Bronchial epithelial cell (primary cell): Measurements from ENCODE around the gene MCF2L2. TPM values are rescaled to one million over a fixed set of nuclear protein-coding genes. Genes with fewer than 3 reads are reported as not detected.
"Not testable (repeated sequence)": the region's sequence is repeated elsewhere in the genome, so short reads cannot be mapped to it uniquely, and the experiment has no call there.

Experiments
- DNase-seq: peaks from one replicate; pipeline ENCODE4 v3.0.0-alpha.2; 2010; ENCODE audit warnings: low read depth
- FAIRE-seq: peaks from 2 replicates; lab custom pipeline; 2011; peaks lifted over from hg19 to GRCh38; lab: Jason Lieb, UNC
- H3K27me3 ChIP-seq: 2 replicates; pipeline ENCODE4 v1.5.1; 2011; ENCODE audit warnings: low read length; ENCODE audit not compliant: control insufficient read depth, insufficient read depth
- H3K36me3 ChIP-seq: 2 replicates; pipeline ENCODE4 v1.5.1; 2011; ENCODE audit warnings: low read length; ENCODE audit not compliant: control insufficient read depth, insufficient read depth
- H3K4me3 ChIP-seq: 2 replicates; pipeline ENCODE4 v1.5.1; 2011; ENCODE audit warnings: mild to moderate bottlenecking, low read depth, low read length, control low read depth
- total RNA-seq: library from RNA; depleted of rRNA; stranded (reverse); fragments of >200 nt; gene quantifications from 2 replicates; pipeline ENCODE4 v1.2.1, GENCODE V29; 2014
- TF ChIP-seq, protein P1 (sequence below): IDR thresholded peaks from 2 replicates; pipeline ENCODE4 v1.5.1; 2011; ENCODE audit warnings: mild to moderate bottlenecking, moderate library complexity, low read length, control low read depth, inconsistent platforms; ENCODE audit not compliant: insufficient read depth, severe bottlenecking

The MCF2L2 gene
- total RNA-seq, 1 donor from 2014 or later = 0.26 TPM

DNA sequence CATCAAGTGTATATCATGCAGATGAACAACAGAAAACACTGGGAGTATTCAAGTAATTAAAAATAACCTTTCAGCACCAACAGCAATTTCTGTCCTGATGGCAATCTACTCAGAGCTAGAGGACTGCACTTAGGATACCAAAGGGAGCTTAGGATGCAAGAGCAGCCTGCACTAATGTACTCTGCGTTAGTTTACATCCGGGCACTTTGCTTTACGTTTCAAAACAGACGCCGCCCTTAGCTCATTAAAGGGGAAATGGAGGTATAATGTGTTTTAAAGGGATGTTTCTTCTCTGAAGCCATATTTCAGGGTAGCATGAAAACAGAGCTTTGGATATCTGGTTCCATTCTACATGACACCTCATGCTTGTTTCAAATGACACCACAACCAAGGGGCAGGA, 189.4 kb downstream of the MCF2L2 start:
- no peaks in the 10 kb centered on the region for H3K36me3 ChIP-seq
- no peak for FAIRE-seq
- TF ChIP-seq, protein P1, sequence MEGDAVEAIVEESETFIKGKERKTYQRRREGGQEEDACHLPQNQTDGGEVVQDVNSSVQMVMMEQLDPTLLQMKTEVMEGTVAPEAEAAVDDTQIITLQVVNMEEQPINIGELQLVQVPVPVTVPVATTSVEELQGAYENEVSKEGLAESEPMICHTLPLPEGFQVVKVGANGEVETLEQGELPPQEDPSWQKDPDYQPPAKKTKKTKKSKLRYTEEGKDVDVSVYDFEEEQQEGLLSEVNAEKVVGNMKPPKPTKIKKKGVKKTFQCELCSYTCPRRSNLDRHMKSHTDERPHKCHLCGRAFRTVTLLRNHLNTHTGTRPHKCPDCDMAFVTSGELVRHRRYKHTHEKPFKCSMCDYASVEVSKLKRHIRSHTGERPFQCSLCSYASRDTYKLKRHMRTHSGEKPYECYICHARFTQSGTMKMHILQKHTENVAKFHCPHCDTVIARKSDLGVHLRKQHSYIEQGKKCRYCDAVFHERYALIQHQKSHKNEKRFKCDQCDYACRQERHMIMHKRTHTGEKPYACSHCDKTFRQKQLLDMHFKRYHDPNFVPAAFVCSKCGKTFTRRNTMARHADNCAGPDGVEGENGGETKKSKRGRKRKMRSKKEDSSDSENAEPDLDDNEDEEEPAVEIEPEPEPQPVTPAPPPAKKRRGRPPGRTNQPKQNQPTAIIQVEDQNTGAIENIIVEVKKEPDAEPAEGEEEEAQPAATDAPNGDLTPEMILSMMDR = no peak
- no peak overlapping the region for H3K4me3 ChIP-seq
- no peak for DNase-seq
- no peaks in the 10 kb centered on the region for H3K27me3 ChIP-seq

DNA sequence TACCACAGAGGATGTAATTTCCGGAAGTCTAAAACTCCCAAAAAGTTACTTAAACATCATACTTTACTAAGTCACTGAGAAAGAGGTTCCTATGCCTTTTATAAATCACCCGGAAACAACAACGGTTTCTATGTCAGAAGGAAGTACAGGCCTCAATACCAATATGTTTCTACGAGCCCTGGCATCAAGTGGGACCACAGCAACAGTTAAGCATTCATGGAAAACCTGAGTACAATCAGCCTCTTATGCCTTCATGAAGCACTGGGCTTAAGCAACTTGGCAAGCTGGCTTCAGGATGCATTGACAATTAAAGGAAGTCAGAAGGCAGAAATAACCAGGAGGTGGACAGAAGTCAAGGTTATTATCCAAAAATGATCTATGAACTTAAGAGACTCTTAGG, 194.5 kb downstream of the MCF2L2 start:
- FAIRE-seq (no peak), DNase-seq (no peak)
- H3K36me3 ChIP-seq = no peaks in the 10 kb centered on the region
- no peaks in the 10 kb centered on the region for H3K27me3 ChIP-seq
- TF ChIP-seq, protein P1 = no peak
- H3K4me3 ChIP-seq = no peak overlapping the region

DNA sequence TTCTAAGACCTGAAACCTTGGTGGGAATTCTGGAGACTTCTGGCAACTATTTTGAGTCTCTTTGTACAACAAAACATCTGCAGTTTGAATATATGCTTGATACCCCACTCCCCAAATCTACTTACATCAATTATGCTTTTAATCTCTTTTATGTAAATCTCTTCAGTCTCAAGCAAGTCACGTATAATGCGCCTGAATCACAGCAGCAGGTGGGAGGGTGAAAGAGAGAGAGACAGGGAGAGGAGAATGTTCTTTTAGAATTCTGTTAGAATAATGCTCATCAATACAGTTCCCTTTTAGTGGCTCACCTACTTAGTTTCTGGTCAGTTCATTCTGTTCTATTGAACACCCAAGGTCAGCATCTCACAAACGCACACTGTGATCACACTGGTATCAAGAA, 197.6 kb downstream of the MCF2L2 start:
- Histone ChIP-seq H3K27me3 (no peaks in the 10 kb centered on the region), H3K36me3 (no peaks in the 10 kb centered on the region), H3K4me3 (no peak overlapping the region)
- TF ChIP-seq, protein P1 = no peak
- FAIRE-seq (no peak), DNase-seq (no peak)

DNA sequence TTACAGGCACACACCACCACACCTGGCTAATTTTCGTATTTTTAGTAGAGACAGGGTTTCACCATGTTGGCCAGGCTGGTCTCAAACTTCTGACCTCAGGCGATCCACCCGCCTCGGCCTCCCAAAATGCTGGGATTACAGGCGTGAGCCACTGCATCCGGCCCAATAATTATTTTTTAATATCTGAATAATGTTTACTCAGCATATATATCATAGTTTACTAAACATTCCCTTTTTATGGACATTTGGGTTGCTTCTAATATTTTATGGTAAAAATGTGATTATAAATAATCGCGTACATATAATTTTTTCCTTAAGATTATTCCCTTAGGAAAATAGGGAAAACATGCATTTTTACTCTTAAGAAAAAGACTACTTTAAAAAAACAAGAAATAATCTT, 198.2 kb downstream of the MCF2L2 start:
- H3K36me3 ChIP-seq, DNase-seq, FAIRE-seq, H3K4me3 ChIP-seq, H3K27me3 ChIP-seq: not testable (repeated sequence)

DNA sequence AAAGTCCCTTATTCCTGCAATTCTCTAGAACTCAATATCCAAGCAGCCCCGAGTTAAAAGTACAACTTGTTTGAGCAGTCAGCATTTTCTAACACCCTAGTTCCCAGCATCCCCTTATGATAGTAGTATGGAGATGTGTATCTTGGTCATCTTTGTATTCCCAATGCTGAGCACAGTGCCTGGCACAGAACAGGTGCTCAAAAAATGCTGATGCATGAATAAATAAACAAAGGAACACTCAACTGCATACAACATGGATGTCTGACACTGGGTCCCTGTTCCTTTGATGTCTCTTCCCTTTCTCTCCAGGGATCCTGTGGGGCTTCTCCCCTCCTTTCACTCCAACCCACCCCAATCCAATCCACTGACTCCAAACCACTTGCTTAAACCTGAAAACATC, 199.2 kb downstream of the MCF2L2 start:
- TF ChIP-seq, protein P1 = no peak
- FAIRE-seq = no peak

DNA sequence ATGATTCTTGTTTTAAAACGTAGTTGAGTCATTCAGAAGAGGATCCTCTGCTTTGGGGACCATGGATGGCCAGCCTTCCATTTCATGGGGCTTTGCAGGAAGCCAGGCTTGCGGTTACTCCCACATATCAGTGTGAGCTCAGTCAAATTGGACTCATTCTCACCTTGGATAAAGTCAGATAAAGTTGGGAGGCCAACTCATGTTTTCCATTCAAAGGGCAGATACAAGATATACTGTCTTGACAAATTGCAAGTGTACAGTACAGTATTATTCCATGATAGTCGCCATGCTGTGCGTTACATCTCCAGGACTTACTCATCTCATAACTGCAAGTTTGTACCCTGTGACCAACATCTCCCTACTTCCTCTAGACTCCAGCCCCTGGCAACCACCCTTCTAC, 200.8 kb downstream of the MCF2L2 start:
- FAIRE-seq = no peak

More for the DNA sequence above, 199.2 kb downstream of the MCF2L2 start:
- Histone ChIP-seq H3K4me3 (no peak overlapping the region), H3K27me3 (no peaks in the 10 kb centered on the region), H3K36me3 (no peaks in the 10 kb centered on the region)
- DNase-seq = no peak

More for the DNA sequence above, 200.8 kb downstream of the MCF2L2 start:
- Histone ChIP-seq H3K36me3 (no peaks in the 10 kb centered on the region), H3K27me3 (no peaks in the 10 kb centered on the region), H3K4me3 (no peak overlapping the region)
- DNase-seq = no peak
- TF ChIP-seq, protein P1 = no peak
